SKM-1 treated with dmso at 0.1 percent for 144 hours (cell line): ENCODE results near the gene SH3BP4.

ENCODE experiments used
- DNase-seq: peaks from one replicate; lab custom pipeline; 2025; ENCODE audit not compliant: unreplicated experiment; lab: John Stamatoyannopoulos, UW

SH3BP4 gene

GRCh38 chr2:234964631-234965461 is 13.0 kb downstream of the SH3BP4 start:
- DNase-seq = no peak

DNA sequence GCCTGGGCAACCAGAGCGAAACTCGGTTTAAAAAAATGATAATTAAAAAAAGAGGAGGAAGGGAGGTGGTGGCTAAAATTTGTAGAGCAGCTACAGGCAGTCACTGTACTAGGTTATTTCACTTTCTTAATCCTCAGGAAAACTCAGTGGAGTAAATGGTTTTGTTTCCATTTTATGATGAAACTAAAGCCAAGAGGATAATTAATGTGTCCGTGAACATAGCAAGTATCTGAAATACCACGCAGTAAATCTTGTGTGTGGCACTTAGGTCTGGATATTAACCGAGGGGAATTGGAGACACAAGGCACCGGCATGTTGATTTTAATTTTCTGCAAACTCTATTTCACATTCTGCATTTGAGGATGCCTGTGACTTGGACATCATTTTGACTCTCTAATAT is 14.5 kb downstream of the SH3BP4 start:
- no peak for DNase-seq

- DNase-seq = no peak
These were observed 15.5 kb downstream of the SH3BP4 start for GRCh38 chr2:234967201-234967869.

DNA sequence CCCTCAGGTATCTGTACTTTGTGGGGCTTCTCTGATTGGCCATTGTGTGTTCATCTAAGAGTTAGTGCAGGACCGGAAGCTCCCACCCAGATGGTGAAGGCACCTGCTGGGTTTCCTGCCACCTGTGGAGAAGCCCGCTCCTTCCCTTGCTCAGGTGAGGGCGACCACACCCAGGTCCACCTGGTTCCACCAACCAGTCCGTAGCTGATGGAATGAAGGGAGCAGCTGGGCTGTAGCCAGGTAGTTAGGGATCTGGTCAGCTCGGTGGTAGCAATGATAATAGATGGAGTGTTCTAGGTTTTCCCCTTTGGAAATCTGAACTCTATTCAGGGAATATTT is 16.0 kb downstream of the SH3BP4 start:
- no peak for DNase-seq

GRCh38 chr2:234968631-234969305 is 17.0 kb downstream of the SH3BP4 start:
- DNase-seq = no peak

- DNase-seq = no peak
These were observed 17.7 kb downstream of the SH3BP4 start for GRCh38 chr2:234969306-234970098.

GRCh38 chr2:234970099-234970440 is 18.3 kb downstream of the SH3BP4 start:
- no peak for DNase-seq

GRCh38 chr2:234970477-234970882 is 18.7 kb downstream of the SH3BP4 start:
- no peak for DNase-seq

GRCh38 chr2:234971496-234971895 is 19.7 kb downstream of the SH3BP4 start:
- DNase-seq = no peak

- no peak for DNase-seq
These were observed 21.2 kb downstream of the SH3BP4 start for GRCh38 chr2:234973008-234973407.

DNA sequence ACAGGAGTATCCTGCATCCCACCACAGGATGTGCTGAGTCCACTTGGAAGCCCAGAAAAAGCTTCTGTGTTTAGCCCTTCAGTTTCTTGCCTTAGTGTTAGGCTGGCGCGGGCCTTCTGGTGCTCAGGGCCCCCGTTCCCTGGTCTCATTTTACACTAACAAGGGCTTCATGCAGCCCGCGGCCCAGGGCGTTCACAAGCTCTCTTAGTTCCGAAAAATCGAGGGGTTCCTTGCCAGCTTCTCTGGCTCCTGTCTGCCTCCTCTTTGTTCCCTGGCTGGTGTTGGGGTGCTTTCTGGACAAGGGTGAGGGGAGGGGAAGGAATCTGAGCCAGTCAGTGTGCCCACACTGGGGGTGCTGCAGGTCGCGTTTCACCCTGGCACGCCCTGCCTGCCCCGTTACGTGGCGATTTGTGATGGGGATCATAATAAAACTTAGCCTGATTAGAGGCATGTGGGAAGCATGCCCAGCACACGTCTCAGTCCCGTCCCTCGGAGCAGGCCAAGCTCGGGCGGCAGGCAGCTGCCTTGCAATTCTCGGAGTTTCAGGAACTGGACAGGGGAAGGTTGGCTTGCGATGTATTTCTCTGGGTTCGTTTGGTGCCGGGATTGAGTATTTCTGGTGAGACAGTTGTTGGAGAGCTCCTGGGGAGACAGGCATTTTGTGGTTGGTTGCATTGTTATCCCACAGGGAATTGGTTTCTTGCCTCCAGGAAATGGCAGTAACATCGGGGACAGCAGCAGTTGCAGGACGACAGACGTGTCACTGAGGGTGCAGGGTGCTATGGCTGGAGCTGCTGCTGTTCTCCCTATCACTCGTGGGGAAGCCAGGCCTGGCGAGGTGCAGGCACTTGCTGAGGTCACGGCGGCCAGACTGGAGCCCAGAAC is 22.9 kb downstream of the SH3BP4 start:
- DNase-seq = no peak

GRCh38 chr2:234975611-234976010 is 23.8 kb downstream of the SH3BP4 start:
- no peak for DNase-seq

DNA sequence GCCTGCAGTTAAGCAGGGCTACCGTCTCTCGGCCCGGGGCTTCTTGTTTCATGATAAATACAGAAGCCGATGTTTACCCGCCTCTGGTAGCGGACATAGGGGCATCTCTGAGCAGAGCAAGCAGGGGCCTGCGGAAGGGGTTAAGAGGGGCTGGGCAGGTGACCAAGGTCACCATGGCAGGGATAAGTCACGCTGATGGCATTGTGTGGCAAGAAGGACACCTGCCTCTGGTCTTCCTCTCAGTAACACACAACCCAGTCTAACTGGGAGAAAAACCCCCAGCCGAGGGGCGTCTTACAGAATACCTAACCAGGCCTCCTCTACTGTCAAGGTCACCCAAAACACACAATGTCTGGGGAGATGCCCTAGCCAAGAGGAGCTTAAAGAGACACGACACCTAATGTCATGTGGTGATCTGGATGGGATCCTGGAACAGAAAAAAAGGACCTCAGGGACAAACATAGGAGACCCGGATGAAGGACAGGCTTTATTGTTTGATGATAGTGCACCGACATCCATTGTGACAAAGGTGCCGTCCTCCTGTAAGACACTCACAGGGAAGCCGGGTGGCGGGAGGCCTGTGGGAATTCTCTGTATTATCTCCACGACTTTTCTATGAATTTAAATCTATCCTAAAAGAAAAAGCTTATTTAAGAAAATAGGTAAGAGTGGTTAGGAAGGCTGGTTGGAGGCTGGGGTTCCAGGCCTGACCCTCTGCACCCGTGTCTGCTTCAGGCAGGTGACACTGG is 24.8 kb downstream of the SH3BP4 start:
- no peak for DNase-seq

DNA sequence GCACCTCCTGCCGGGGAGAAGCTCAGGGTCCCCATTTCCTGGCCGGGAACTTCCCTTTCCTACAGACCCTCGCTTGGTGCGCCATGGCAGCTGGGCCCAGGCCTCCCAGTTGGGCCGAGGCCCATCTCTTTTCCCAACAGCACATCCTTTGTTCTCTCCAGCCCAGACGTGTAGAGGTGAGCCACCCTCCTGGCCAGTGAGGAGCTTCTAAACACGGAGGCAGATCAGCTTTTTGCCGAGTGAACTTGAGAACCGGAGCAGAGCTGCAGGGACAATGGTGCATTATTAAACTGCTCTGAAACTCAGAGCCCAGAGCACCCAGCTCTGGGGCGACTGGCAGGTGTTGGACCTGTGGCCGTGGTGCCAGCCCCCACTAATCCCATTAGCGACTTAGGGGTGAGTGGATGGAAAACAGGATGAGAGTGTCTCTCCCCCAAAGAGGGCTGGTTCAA is 25.4 kb downstream of the SH3BP4 start:
- DNase-seq = no peak

DNA sequence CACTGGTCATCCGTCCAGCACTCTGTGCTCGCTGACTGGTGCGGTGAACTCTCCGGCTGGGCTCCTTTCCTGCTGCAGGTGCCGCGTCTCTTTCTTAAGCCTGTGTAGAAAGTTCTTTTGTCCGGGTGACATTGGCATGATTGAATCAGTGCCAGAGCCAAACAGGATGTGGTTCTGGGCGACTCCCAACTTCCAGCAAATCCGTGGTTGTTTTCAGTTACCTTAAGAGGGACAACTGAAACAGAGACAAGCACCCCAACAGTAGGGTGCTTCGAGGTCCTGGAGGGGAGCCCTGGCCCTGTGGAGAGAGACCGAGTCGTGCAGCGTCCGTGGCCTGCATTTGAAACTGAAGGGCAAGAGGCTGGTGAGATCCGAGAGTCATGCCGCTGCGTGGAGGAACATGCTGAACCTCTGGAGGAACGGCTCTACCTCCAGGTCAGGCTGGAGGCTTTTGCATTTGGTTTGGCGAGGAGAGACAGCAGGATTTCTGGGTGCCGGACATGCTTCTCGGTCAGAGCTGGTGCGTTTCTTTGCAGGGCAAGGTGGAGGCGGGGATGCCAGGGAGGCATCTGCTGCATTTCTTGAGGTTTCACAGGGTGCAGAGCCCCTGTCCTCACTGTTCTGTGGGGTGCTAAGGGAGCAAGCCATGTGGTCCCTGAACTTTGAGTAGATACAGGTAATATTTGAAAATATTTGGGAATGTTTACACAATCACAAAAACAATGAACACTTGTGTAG is 26.8 kb downstream of the SH3BP4 start:
- no peak for DNase-seq

- DNase-seq = no peak
These were observed 27.7 kb downstream of the SH3BP4 start for GRCh38 chr2:234979204-234980167.

DNA sequence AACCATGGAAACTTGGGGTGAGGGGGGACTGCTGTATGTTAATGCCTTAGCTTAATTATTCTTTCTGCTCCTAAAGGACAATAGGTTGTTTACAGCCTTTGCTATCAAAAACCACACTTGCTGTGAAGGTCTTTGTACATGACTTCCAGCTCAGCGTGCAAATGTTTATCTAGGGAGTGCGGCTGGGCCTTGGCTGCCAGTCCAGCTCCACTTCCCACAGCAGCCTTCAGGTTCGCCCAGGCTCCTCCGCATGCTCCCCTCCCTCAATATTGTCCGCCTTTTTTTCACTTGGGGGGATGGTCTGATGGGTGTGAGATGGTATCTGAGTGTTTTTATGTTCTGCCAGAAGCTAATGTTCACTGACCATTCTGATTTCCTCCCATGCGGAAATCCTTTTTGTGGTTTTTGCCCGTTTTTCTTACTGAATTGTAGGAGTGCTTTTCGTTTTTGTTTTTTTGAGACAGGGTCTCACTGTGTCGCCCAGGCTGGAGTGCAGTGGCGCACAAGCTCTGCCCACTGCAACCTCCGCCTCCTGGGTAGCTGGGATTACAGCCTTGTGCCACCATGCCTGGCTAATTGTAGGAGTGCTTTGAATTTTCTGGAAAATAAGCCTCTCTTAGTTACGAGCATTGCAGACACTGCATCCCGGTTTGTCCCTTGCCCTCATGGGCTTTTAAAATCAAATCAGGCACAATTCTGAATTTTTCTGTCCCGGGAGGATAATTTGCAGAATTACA is 28.8 kb downstream of the SH3BP4 start:
- DNase-seq = no peak
